22Rv1 (cell line): ENCODE measurements around the gene TMC7.

ENCODE experiments used
- ZFX ChIP-seq: fragments of 450-650 bp; IDR thresholded peaks from 2 replicates; pipeline ENCODE4 v1.6.1; 2017; ENCODE audit warnings: antibody characterized with exemption, borderline replicate concordance
- TF ChIP-seq, protein P1 (sequence below): fragments of 450-650 bp; IDR thresholded peaks from 2 replicates; pipeline ENCODE4 v1.5.1; 2017; ENCODE audit warnings: mild to moderate bottlenecking

DNA sequence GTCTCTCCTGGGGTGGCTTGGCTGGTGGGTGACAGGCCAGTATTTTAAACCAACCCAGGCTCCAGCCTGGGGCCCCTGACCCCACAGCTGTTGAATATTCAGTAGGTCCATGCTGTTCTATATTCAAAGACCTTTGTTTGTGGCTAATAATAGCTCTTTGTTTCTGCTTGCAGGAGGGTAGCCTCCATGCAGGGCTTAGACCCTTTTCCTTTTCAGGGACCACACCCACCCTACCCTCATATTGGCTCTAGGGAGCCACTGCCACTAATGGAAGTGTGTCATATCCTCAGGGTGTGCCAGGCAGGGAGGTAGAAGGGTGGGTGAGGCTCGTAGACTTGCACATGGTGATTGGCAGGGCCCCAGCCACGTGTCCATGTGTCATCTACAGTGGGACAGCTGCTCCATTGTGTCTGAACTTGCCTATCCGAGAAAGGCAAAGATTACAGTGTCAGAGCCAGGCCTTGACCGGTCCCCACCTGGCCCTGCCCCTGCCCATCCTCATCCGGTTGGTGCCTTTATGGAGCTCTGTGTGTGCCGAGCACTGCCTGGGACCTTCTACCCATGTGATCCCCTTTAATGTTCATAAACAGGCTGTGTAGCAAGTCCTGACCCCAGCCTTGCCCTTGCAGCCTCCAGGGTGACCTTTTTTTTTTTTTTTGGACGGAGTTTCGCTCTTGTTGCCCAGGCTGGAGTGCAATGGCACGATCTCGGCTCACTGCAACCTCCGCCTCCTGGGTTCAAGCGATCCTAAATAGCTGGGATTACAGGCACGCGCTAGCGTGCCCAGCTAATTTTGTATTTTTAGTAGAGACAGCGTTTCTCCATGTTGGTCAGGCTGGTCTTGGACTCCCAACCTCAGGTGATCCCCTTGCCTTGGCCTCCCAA, 22.1 kb downstream of the TMC7 start:
- TF ChIP-seq, protein P1, sequence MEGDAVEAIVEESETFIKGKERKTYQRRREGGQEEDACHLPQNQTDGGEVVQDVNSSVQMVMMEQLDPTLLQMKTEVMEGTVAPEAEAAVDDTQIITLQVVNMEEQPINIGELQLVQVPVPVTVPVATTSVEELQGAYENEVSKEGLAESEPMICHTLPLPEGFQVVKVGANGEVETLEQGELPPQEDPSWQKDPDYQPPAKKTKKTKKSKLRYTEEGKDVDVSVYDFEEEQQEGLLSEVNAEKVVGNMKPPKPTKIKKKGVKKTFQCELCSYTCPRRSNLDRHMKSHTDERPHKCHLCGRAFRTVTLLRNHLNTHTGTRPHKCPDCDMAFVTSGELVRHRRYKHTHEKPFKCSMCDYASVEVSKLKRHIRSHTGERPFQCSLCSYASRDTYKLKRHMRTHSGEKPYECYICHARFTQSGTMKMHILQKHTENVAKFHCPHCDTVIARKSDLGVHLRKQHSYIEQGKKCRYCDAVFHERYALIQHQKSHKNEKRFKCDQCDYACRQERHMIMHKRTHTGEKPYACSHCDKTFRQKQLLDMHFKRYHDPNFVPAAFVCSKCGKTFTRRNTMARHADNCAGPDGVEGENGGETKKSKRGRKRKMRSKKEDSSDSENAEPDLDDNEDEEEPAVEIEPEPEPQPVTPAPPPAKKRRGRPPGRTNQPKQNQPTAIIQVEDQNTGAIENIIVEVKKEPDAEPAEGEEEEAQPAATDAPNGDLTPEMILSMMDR: no peak
- TF ChIP-seq ZFX: no peak
